Stromal cell of bone marrow (primary cell): ENCODE data around the gene ENTPD3.
"Not testable (repeated sequence)": the region's sequence is repeated elsewhere in the genome, so short reads cannot be mapped to it uniquely, and the experiment has no call there.

Experiments used
- DNase-seq: peaks from one replicate; pipeline ENCODE4 v3.0.0-alpha.2; 2012; ENCODE audit warnings: low read depth

The ENTPD3 gene

DNA sequence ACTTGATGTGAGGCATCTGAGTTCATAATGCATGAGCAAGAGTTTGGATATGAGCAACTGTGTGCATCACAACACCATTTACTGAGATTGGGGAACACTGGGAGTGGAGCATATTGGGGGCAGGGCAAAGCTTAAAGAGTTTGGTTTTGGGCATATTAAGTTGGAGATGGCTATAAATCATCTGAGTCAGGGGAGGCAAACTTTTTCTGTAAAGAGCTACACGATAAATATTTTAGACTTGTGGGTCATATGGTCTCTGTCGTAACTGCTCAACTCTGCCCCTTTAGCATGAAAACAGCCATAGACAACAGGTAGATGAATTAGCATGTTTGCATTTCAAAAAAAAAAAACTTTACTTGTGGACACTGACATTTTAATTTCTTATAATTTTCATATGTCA lies 20.0 kb downstream of the ENTPD3 start:
- no peak for DNase-seq

DNA sequence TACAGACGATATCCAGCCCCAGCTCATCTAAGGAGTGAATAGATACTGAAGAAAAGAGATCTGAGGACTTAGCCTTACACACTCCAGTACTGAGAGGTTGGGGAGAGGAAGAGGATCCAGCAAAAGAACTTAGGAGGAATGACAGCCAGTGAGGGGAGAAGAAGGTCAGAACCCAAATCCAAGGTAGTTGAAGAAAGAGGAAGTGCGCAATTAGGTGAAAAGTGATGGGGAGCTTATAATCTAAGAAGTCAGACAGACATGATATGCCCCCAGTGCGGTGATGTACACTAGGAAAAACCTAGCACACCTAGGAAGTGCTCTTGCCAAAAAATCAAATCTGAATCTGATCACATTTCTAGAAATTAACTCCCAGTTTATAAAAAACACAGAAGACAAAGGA lies 20.6 kb downstream of the ENTPD3 start:
- DNase-seq: no peak

GRCh38 chr3:40414270-40414669 lies 27.3 kb downstream of the ENTPD3 start:
- DNase-seq: no peak

- no peak for DNase-seq
Observed at GRCh38 chr3:40417845-40418543, 31.0 kb downstream of the ENTPD3 start.

DNA sequence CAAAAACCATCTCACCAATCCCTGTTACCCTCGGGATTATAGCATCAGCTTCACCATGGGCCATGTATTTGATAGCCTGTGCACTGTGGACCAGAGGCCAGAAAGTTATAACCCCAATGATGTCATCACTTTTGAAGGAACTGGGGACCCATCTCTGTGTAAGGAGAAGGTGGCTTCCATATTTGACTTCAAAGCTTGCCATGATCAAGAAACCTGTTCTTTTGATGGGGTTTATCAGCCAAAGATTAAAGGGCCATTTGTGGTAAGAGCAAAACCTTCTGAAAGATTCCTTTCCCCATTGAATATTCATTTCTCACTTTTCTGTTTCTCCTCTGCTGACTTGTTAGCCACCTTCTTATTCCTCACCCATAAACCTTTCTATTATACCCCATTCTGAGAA lies 35.9 kb downstream of the ENTPD3 start:
- DNase-seq: no peak

- DNase-seq: no peak
Observed at GRCh38 chr3:40427045-40427669, 40.2 kb downstream of the ENTPD3 start.

DNA sequence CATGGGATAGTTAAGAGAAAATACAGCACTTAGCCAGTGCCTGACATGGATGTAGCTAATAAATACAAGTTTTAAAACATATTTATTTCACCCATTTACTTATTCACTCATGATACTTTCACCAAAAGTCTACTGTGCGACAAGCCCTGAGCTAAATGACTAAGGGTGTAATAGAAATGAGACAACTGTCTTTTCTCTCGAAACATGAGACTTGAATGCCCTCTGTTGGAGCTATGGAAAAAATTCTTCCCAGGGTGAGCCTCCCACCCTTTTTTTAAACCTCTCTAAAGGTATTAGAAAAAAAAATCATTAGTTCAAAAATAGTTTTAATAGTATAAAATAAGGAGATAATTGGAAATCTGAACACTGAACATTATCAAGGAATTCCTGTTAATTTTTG lies 45.8 kb downstream of the ENTPD3 start:
- no peak for DNase-seq

GRCh38 chr3:40437889-40438288 lies 50.9 kb downstream of the ENTPD3 start:
- DNase-seq: no peak

GRCh38 chr3:40445062-40445461 lies 58.1 kb downstream of the ENTPD3 start:
- no peak for DNase-seq

- DNase-seq: no peak
Observed at GRCh38 chr3:40445880-40446279, 58.9 kb downstream of the ENTPD3 start.

GRCh38 chr3:40450438-40450837 lies 63.5 kb downstream of the ENTPD3 start:
- no peak for DNase-seq

DNA sequence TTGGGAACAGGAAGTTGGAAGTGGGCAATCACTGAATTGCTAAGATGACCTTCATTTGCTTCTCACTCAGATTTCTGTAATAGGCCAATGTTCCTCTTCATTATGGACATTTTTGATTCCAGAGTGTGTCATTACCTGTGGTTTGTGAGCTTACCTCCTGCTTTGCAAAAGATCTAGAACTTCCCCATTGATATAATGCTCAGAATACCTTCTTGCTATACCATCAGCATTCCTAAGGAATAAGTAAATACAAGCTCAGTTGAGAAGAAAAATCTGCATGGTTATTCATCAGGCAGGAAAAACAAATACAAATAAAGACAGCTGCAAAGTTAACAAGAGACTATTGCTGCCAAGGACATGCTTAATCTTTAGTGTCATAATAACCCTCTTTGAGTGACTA lies 64.6 kb downstream of the ENTPD3 start:
- no peak for DNase-seq

DNA sequence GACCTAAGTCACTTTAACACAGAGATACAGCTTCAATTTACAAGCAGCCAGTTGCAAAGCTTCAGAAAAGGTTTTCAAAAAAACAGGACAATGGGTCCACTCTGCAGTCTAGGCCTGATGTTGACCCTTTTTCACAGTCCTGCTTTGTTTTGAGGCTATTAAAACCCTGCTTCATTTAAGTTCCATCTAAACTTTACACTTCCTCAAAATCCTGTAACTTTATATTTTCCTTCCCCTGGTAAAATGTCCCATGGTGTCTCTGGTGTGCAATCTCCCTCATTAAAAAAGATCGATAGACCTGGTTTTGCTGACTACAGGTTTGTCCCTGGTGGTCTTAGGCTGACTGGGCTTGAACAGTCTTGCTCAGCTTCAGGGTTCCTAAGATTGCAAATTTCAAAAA lies 65.1 kb downstream of the ENTPD3 start:
- no peak for DNase-seq

- no peak for DNase-seq
Observed at GRCh38 chr3:40452562-40452875, 65.5 kb downstream of the ENTPD3 start.

GRCh38 chr3:40452876-40453730 lies 66.1 kb downstream of the ENTPD3 start:
- peak; percentile 98 for DNase-seq

GRCh38 chr3:40453933-40454332 lies 66.9 kb downstream of the ENTPD3 start:
- no peak for DNase-seq

DNA sequence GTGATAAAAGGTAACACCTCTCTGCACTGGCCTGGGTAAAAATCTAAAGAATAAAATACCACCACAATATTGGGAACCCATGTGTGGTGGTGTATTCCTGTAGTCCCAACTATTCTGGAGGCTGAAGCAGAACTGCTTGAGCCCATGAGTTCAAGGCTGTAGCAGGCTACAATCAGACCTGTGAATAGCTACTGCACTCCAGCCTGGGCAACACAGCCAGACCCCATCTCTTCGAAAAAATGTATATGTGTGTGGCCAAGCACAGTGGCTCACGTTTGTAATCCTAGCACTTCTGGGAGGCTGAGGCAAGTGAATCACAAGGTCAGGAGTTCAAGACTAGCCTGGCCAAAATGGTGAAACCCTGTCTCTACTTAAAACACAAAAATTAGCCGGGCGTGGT lies 68.3 kb downstream of the ENTPD3 start:
- DNase-seq: no peak

DNA sequence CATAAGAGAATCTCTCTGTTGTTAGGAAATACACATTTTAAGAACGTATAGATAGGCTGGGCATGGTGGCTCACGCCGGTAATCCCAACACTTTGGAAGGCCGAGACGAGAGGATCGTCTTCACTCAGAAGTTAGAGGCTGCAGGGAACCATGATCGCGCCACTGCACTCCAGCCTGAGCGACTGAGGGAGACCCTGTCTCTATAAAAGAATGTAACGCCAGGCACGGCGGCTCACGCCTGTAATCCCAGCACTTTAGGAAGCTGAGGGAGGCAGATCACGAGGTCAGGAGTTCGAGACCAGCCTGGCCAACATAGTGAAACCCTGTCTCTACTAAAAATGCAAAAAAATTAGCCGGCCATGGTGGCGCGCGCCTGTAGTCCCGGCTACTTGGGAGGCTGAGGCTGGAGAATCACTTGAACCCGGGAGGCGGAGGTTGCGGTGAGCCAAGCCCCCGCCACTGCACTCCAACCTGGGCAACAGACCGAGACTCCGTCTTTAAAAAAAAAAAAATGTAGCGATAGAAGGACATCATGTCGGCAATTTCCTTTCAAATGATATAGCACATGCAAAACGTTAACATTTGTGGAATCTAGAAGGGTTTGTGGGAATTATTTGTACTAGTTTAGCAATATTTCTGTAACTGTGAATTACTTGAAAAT lies 69.4 kb downstream of the ENTPD3 start:
- DNase-seq: no peak

DNA sequence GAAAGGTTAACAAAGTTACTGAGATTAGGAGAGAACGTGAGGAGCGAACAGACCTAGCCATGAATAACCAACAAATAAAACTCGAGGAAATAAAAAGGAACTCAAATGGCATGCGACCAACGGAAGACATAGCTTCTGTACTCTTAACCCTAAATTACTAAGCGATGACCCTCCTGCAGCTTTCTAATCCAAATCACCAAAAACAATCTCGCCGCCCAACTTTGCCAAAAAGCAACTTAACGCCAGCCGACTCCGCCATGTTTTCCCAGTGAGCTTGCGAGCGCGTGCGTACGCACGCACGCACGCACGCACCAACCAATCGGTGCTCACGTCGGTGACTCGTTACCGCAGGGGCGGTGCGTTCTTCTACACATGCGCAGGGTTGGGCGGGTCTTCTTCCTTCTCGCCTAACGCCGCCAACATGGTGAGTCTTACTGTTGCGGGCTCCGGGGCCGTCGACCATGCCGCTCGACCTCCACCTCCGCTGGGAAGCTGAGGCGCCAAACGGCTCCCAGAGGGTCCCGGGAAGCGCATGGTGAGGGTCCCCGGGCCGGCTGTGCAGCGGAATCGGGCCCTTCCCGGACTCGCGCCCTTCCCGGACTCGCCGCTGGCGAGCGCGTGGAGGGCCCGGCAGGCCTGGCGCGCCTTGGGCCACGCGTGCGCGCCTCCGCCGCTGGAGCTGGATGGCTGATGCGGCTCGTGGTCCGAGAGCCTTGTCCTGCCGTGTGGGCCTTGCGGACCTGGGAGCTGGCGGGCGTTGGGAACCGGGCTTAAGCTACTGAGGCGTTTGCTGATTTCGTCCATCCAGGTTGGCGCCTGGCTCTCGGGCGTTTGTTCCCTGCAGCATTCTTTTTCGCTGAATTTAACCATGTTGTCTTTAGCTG lies 70.2 kb downstream of the ENTPD3 start, which contains the start of gene RPL14:
TSS of gene RPL14 (plus strand) at position 400 of the 884 bp plus-strand sequence. CDS start at position 533, 133 bp downstream.
- DNase-seq: peak; percentile 94

- no peak for DNase-seq
Observed at GRCh38 chr3:40458473-40458872, 71.5 kb downstream of the ENTPD3 start.

- DNase-seq: not testable (repeated sequence)
Observed at GRCh38 chr3:40460481-40460880, 73.5 kb downstream of the ENTPD3 start.

DNA sequence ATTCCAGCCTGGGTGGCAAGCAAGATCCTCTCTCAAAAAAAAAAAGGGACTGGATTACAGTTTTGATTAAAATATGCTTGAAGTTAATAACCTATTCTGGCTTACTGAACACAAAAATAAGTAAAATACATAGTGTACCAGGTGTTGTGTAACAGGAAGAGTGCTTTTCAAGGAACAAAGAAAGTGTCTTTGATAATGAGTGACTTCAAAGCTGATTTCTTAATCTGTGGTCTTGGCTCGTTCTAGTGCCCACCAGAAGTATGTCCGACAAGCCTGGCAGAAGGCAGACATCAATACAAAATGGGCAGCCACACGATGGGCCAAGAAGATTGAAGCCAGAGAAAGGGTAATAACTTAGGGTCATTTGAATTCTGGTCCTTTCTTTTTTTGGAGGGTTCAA lies 74.2 kb downstream of the ENTPD3 start:
- no peak for DNase-seq
